Measurements from ENCODE around the gene SNCA.
A peak's percentile ranks its signal among the peaks of the same experiment; 100 is the strongest.

Gene SNCA

DNA sequence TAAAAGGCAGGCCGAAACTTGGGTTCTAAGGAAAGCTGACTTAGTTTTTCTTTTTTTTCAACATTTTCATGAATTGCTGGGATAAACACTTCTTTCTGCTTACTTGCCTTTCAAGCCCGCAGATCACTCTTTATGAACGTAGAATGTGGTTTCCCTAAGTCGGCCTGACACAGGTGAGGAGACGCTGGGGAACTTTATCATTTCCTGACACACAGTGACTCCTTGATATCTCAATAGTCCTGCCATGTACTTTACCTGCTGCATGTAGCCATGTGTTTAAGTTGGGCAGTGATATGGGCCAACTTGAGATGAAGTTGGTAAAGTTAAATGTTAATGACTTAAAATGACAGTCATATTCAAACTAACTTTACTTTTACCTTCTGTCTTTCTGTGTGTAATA is 26.6 kb upstream of the SNCA start:
- Histone ChIP-seq H3K4me1 (ENCODE audit: insufficient read depth, insufficient read length) (no peaks in the 10 kb centered on the region), H3K9ac (ENCODE audit: insufficient read length, low read depth) (no peak overlapping the region), H3K27me3 (ENCODE audit: insufficient read depth, insufficient read length) (no peaks in the 10 kb centered on the region), H3K4me3 (ENCODE audit: insufficient read length, low read depth) (no peak overlapping the region), H3K36me3 (ENCODE audit: insufficient read depth, insufficient read length, low read length) (no peaks in the 10 kb centered on the region), H3K9me3 (ENCODE audit: insufficient read depth, low read length) (no peaks in the 10 kb centered on the region)
- DNase-seq (ENCODE audit: low read depth, low spot score) = no peak
- no peak for TF ChIP-seq ZNF274 (IDR thresholded peaks at IDR 0.05; ENCODE audit: low read depth, low read length)
- TF ChIP-seq YY1 (IDR thresholded peaks at IDR 0.05; ENCODE audit: insufficient read depth, insufficient read length) = no peak
- no peak for TF ChIP-seq SUZ12 (IDR thresholded peaks at IDR 0.05; ENCODE audit: extremely low read depth, insufficient read depth, insufficient read length)

DNA sequence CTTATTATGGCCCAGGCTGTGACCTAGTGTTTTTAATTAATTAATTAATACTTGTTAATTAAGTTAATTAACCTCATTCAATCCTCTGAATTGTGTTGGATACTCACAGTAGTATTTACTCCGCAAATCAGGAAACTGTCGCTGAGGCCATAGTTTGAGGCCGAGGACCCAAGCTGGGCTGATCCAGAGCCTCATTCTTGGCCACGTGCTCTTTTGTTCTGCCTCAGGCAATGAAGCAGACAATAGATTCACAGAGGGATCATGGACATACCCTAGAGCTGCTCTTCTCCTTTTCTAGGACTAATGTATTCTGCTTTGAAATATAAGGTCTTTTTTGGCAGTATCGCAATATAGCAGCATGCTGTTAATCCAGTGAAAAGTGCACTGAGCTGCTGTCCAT is 24.0 kb upstream of the SNCA start:
- TF ChIP-seq SUZ12 (IDR thresholded peaks at IDR 0.05; ENCODE audit: extremely low read depth, insufficient read depth, insufficient read length) (no peak), YY1 (IDR thresholded peaks at IDR 0.05; ENCODE audit: insufficient read depth, insufficient read length) (no peak), ZNF274 (IDR thresholded peaks at IDR 0.05; ENCODE audit: low read depth, low read length) (no peak)
- Histone ChIP-seq H3K4me1 (ENCODE audit: insufficient read depth, insufficient read length) (no peaks in the 10 kb centered on the region), H3K9ac (ENCODE audit: insufficient read length, low read depth) (no peak overlapping the region), H3K27me3 (ENCODE audit: insufficient read depth, insufficient read length) (no peaks in the 10 kb centered on the region), H3K36me3 (ENCODE audit: insufficient read depth, insufficient read length, low read length) (no peaks in the 10 kb centered on the region), H3K9me3 (ENCODE audit: insufficient read depth, low read length) (peaks cover 4% of the 10 kb centered on the region; the same call in 1 of the 2 replicates), H3K4me3 (ENCODE audit: insufficient read length, low read depth) (no peak overlapping the region)
- no peak for DNase-seq (ENCODE audit: low read depth, low spot score)

DNA sequence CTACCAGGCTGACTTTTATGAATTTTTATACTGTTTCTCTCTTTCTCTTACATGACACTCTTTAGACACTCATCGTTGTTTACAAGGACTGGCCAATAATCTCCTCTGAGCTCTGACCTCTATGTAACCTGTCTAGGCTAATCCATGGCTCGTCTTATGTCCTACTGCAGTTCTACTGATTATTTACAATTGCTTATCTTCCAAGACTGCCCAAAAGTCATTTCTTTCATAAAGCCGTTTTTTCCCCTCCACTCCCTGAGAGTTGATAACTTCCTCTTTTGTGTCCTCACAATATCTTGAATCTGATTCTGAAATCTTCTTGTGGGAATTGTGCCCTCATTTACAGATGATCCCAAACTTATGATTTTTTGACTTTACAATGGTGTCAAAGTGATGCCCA is 18.3 kb upstream of the SNCA start:
- DNase-seq (ENCODE audit: low read depth, low spot score) = no peak
- no peaks in the 10 kb centered on the region for H3K27me3 ChIP-seq (ENCODE audit: insufficient read depth, insufficient read length)
- no peak for TF ChIP-seq ZNF274 (IDR thresholded peaks at IDR 0.05; ENCODE audit: low read depth, low read length)
- no peak for TF ChIP-seq SUZ12 (IDR thresholded peaks at IDR 0.05; ENCODE audit: extremely low read depth, insufficient read depth, insufficient read length)
- no peak for TF ChIP-seq YY1 (IDR thresholded peaks at IDR 0.05; ENCODE audit: insufficient read depth, insufficient read length)
- no peaks in the 10 kb centered on the region for H3K36me3 ChIP-seq (ENCODE audit: insufficient read depth, insufficient read length, low read length)
- no peaks in the 10 kb centered on the region for H3K4me1 ChIP-seq (ENCODE audit: insufficient read depth, insufficient read length)
- H3K9ac ChIP-seq (ENCODE audit: insufficient read length, low read depth) = no peak overlapping the region
- peaks cover 7% of the 10 kb centered on the region; the same call in 1 of the 2 replicates for H3K9me3 ChIP-seq (ENCODE audit: insufficient read depth, low read length)
- no peak overlapping the region for H3K4me3 ChIP-seq (ENCODE audit: insufficient read length, low read depth)

DNA sequence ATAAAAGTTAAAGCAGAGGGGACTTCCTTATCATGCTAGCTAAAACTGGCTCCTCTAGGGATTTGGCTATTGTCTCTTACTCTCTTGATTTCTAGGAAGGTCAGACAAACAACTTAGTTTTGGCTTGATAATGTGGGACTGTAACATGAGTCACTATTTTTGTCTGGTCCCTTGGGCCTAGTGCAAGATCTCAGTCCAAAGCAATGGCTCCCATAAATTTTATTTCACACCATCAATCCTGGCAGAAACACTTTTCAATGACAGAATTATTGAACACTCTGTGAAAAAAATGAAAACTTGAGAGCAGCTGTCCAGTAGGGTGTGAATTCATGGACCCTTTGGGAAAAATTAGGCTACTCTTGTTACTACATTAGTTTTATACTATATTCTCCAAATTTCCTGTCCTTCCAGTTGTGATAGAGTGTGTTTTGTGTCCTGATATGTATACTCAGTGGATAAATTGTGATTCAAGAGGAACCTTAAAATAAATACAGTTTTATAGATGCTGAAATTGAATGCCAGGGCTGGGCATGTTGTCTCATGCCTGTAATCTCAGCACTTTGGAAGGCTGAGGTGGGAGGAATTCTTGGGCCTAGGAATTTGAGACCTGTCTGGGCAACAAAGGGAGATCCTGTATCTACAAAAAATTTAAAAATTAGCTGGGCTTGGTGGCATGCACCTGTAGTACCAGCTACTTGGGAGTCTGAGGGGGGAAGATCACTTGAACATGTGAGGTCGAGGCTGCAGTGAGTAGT is 10.8 kb upstream of the SNCA start:
- no peak for TF ChIP-seq SUZ12 (IDR thresholded peaks at IDR 0.05; ENCODE audit: extremely low read depth, insufficient read depth, insufficient read length)
- no peak for TF ChIP-seq ZNF274 (IDR thresholded peaks at IDR 0.05; ENCODE audit: low read depth, low read length)
- no peak for TF ChIP-seq YY1 (IDR thresholded peaks at IDR 0.05; ENCODE audit: insufficient read depth, insufficient read length)
- Histone ChIP-seq H3K9me3 (ENCODE audit: insufficient read depth, low read length) (no peaks in the 10 kb centered on the region; the same call in 1 of the 2 replicates), H3K9ac (ENCODE audit: insufficient read length, low read depth) (no peak overlapping the region), H3K36me3 (ENCODE audit: insufficient read depth, insufficient read length, low read length) (no peaks in the 10 kb centered on the region), H3K4me3 (ENCODE audit: insufficient read length, low read depth) (no peak overlapping the region), H3K4me1 (ENCODE audit: insufficient read depth, insufficient read length) (no peaks in the 10 kb centered on the region), H3K27me3 (ENCODE audit: insufficient read depth, insufficient read length) (no peaks in the 10 kb centered on the region)
- no peak for DNase-seq (ENCODE audit: low read depth, low spot score)

DNA sequence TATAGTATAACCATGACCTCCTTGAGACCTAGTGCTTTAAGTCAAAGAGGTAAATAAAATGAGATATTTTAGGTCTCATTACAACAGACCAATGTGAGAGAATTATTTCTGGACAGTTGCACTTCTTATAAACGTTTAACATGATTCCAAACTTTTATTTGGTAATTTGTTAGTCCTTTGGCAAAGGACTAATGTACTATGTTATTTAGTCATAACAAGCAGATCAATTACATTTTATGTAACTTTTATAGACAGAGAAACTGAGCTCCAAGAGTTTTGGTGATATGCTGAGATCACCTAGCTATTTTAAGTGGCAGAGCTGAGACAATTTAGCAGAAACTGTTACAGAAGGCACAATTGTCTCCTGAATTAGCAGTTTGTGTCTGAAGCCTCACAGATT is 2.6 kb upstream of the SNCA start:
- no peaks in the 10 kb centered on the region for H3K27me3 ChIP-seq (ENCODE audit: insufficient read depth, insufficient read length)
- TF ChIP-seq SUZ12 (IDR thresholded peaks at IDR 0.05; ENCODE audit: extremely low read depth, insufficient read depth, insufficient read length) (no peak), YY1 (IDR thresholded peaks at IDR 0.05; ENCODE audit: insufficient read depth, insufficient read length) (no peak), ZNF274 (IDR thresholded peaks at IDR 0.05; ENCODE audit: low read depth, low read length) (no peak)
- no peaks in the 10 kb centered on the region for H3K4me1 ChIP-seq (ENCODE audit: insufficient read depth, insufficient read length)
- H3K4me3 ChIP-seq (ENCODE audit: insufficient read length, low read depth) = no peak overlapping the region
- DNase-seq (ENCODE audit: low read depth, low spot score) = no peak
- no peaks in the 10 kb centered on the region for H3K9me3 ChIP-seq (ENCODE audit: insufficient read depth, low read length)
- H3K9ac ChIP-seq (ENCODE audit: insufficient read length, low read depth) = no peak overlapping the region
- no peaks in the 10 kb centered on the region for H3K36me3 ChIP-seq (ENCODE audit: insufficient read depth, insufficient read length, low read length)

DNA sequence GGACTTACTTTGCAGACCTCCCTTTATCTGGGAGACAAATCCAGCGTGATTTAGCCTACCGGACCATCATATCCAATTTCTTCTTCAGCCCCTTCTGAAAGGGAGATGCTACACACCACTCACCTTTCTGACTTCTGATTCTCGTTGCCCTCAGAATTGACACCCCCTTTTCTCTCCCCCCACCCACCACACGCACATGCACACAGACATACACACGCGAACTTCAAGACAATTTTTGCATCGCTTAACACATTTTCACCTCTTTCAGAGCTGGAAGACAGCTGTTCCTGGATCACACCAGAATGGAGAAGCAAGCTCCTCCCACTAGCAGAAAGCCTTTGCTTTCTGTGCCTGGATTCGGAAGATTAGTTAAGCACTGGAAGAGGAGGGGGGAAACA is 1.0 kb upstream of the SNCA start:
- Histone ChIP-seq H3K9ac (ENCODE audit: insufficient read length, low read depth) (peak overlapping the region; percentile 66), H3K9me3 (ENCODE audit: insufficient read depth, low read length) (no peaks in the 10 kb centered on the region), H3K36me3 (ENCODE audit: insufficient read depth, insufficient read length, low read length) (no peaks in the 10 kb centered on the region), H3K4me1 (ENCODE audit: insufficient read depth, insufficient read length) (no peaks in the 10 kb centered on the region), H3K4me3 (ENCODE audit: insufficient read length, low read depth) (peak overlapping the region; percentile 60), H3K27me3 (ENCODE audit: insufficient read depth, insufficient read length) (no peaks in the 10 kb centered on the region)
- TF ChIP-seq SUZ12 (IDR thresholded peaks at IDR 0.05; ENCODE audit: extremely low read depth, insufficient read depth, insufficient read length) (no peak), ZNF274 (IDR thresholded peaks at IDR 0.05; ENCODE audit: low read depth, low read length) (no peak), YY1 (IDR thresholded peaks at IDR 0.05; ENCODE audit: insufficient read depth, insufficient read length) (no peak)
- no peak for DNase-seq (ENCODE audit: low read depth, low spot score)

DNA sequence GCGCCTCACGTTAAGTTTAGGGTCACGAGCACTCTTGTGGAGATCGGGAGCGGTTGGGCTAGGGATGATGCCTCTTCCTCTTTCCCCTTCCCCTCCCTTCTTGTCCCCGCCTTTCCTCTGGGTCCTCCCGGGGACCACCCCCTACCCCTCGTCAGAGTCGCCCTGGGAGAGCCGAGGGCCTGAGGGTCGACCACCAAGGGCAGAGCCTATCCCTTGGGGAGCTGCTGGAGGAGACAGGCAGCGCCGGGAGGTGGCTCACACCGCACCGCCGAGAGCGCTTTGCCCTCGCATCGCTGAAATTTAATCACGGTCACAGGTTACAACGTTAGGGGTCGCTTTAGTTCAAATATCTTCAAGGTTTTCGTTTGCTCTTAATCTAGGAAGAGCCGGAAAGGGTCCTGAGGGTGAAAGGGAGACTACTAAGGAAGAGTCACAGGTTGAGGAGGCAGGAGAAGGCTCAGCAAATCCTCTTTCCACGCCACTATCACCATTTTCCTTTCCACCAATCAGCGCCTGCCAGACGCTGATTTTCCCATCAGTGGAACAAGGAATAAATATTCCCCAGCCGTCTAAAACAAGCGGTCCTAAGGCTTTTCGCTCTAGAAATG is 528 bp upstream of the SNCA start:
- TF ChIP-seq ZNF274 (IDR thresholded peaks at IDR 0.05; ENCODE audit: low read depth, low read length) (no peak), YY1 (IDR thresholded peaks at IDR 0.05; ENCODE audit: insufficient read depth, insufficient read length) (no peak), SUZ12 (IDR thresholded peaks at IDR 0.05; ENCODE audit: extremely low read depth, insufficient read depth, insufficient read length) (no peak)
- Histone ChIP-seq H3K36me3 (ENCODE audit: insufficient read depth, insufficient read length, low read length) (no peaks in the 10 kb centered on the region), H3K9me3 (ENCODE audit: insufficient read depth, low read length) (no peaks in the 10 kb centered on the region), H3K4me1 (ENCODE audit: insufficient read depth, insufficient read length) (no peaks in the 10 kb centered on the region), H3K27me3 (ENCODE audit: insufficient read depth, insufficient read length) (no peaks in the 10 kb centered on the region), H3K4me3 (ENCODE audit: insufficient read length, low read depth) (peak overlapping the region; percentile 60), H3K9ac (ENCODE audit: insufficient read length, low read depth) (peak overlapping the region; percentile 66)
- DNase-seq (ENCODE audit: low read depth, low spot score) = peak; percentile 8

Data from NT2/D1 (cell line).